CD4-positive, CD25-positive, alpha-beta regulatory T cell (primary cell): Measurements from ENCODE around the gene MS4A6A. TPM values are rescaled to one million over a fixed set of nuclear protein-coding genes. Genes with fewer than 3 reads are reported as not detected.

Experiments used
- ATAC-seq, 2 donors: fragments of 150-1000 bp; cut with Tn5 transposase; one replicate each; pipeline ENCODE4 v1.10.0; 2021; ENCODE audit warnings: low read depth in 2 of 2, moderate number of reproducible peaks in 2 of 2, moderate library complexity in 1 of 2
- DNase-seq, 3 donors: peaks; one replicate each; pipeline versions ENCODE4 v3.0.0 to v3.0.0-alpha.2; 2012 to 2022; ENCODE audit warnings: mixed read lengths in 1 of 3
- H3K27ac ChIP-seq: one replicate; pipeline ENCODE4 v1.7.0; 2013; ENCODE audit warnings: mild to moderate bottlenecking, low read length; ENCODE audit not compliant: insufficient read depth, poor library complexity, severe bottlenecking
- H3K27me3 ChIP-seq: one replicate; pipeline ENCODE4 v1.7.0; 2013; ENCODE audit warnings: low read length; ENCODE audit not compliant: control insufficient read depth, insufficient read depth
- H3K36me3 ChIP-seq: one replicate; pipeline ENCODE4 v1.7.0; 2013; ENCODE audit warnings: mild to moderate bottlenecking, low read length, moderate library complexity; ENCODE audit not compliant: control insufficient read depth, insufficient read depth
- H3K4me1 ChIP-seq: 2 replicates; pipeline ENCODE4 v1.7.0; 2013; ENCODE audit warnings: mild to moderate bottlenecking, low read length; ENCODE audit not compliant: insufficient read depth, control insufficient read depth, poor library complexity, severe bottlenecking
- H3K4me3 ChIP-seq: one replicate; pipeline ENCODE4 v1.7.0; 2013; ENCODE audit warnings: low read depth, mild to moderate bottlenecking, low read length, moderate library complexity
- H3K9me3 ChIP-seq, 2 experiments: 1 replicate in 1 of 2; 2 replicates in 1 of 2; pipeline ENCODE4 v1.7.0; 2013; ENCODE audit warnings: low read length in 2 of 2, mild to moderate bottlenecking in 1 of 2, moderate library complexity in 1 of 2; ENCODE audit not compliant: control insufficient read depth in 2 of 2
- H3K27ac Mint-ChIP-seq, 3 donors: one replicate each; pipeline ENCODE4 v1.8.0; 2020 to 2022; ENCODE audit warnings: mild to moderate bottlenecking in 3 of 3, mixed read lengths in 3 of 3, moderate library complexity in 2 of 3
- H3K27me3 Mint-ChIP-seq: one replicate; pipeline ENCODE4 v1.8.0; 2022; ENCODE audit warnings: mild to moderate bottlenecking, mixed read lengths
- H3K36me3 Mint-ChIP-seq: one replicate; pipeline ENCODE4 v1.8.0; 2020; ENCODE audit warnings: mixed read lengths
- H3K4me1 Mint-ChIP-seq, 4 donors: one replicate each; pipeline ENCODE4 v1.8.0; 2020 to 2022; ENCODE audit warnings: mixed read lengths in 4 of 4, mild to moderate bottlenecking in 1 of 4
- H3K4me3 Mint-ChIP-seq, 4 donors: one replicate each; pipeline ENCODE4 v1.8.0; 2020 to 2022; ENCODE audit warnings: mild to moderate bottlenecking in 4 of 4, mixed read lengths in 4 of 4, moderate library complexity in 3 of 4
- H3K9me3 Mint-ChIP-seq, 7 donors: one replicate each; pipeline ENCODE4 v1.8.0; 2020 to 2022; ENCODE audit warnings: mixed read lengths in 7 of 7, mild to moderate bottlenecking in 3 of 7, moderate library complexity in 2 of 7
- polyA plus RNA-seq, 4 donors: library from polyadenylated mRNA; unstranded; fragments of 300-500 nt; fragmentation: Illumina TruSeq; gene quantifications; one replicate each; pipeline ENCODE4 v1.2.3, GENCODE V29; 2021
- total RNA-seq: library from RNA; stranded (reverse); gene quantifications from one replicate; pipeline ENCODE4 v1.2.3, GENCODE V29; 2022

MS4A6A gene
- total and polyA plus RNA-seq, 5 donors from 2014 or later: 0.29 to 1.3 (median 0.73) TPM; not detected in 1

DNA sequence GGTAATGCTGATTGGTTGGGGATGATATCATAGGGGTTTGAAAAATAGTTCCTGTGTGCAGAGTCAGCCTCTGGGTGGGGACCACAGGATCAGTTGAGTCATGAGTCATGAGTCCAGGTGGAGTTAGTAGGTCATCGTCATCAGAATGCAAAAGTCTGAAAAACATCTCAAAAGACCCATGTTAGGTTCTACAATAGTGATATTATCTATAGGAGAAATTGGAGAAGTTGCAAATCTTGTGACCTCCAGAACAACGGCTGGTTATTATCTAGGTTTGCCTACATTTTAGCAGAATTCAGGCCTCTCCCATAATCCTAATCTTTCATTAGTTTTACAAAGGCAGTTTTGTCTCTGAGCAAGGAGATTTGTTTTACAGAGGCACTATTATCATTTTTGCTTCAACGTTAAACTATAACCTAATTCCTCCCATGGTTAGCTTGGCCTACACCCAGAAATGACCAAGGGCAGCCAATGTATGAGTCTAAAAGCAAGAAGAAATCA is 55.5 kb downstream of the MS4A6A start:
- Mint-ChIP-seq H3K36me3 (no peaks in the 10 kb centered on the region), H3K27me3 (peaks cover 2% of the 10 kb centered on the region), H3K9me3 (peaks cover 0 to 2% (median 0%) of the 10 kb centered on the region in 7 donors), H3K4me3 (no peak overlapping the region), H3K4me1 (no peaks in the 10 kb centered on the region), H3K27ac (no peak overlapping the region)
- no peaks in the 10 kb centered on the region for H3K27me3 ChIP-seq
- H3K4me1 ChIP-seq: no peaks in the 10 kb centered on the region
- no peak for ATAC-seq
- no peak overlapping the region for H3K27ac ChIP-seq
- H3K9me3 ChIP-seq: no peaks in the 10 kb centered on the region
- no peak for DNase-seq
- H3K36me3 ChIP-seq: no peaks in the 10 kb centered on the region
- no peak overlapping the region for H3K4me3 ChIP-seq

DNA sequence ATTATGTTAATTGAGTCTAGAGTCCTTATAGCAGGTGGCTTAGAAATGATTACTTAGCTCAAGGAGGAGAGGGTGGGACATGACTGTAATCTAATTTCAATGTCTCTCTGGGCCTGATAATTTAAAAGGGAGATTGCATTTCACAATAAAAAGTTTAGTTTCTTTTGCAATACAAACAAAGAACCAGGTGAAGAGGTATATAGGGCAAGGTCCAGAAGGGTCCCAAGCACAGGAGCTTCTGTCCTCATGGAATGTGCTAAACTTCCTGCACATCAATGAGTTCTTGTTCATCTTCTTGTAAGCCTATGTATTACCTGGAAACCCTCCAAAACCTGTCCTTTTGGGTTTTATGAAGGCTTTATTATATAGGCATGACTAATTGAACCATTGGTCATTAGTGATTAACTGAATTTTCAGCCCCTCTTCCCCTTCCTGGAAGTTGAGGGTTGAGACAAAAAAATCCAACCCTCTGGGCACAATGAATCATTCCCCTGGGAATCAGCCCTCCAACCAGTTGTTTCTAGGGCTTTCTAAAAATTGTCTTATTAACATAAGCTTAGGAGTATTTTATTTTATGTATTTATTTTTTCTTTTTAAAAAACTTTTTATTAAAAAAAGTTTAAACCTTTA is 56.8 kb downstream of the MS4A6A start:
- Mint-ChIP-seq H3K27ac (no peak overlapping the region), H3K27me3 (no peaks in the 10 kb centered on the region), H3K4me3 (no peak overlapping the region), H3K4me1 (no peaks in the 10 kb centered on the region), H3K9me3 (peaks cover 0 to 2% (median 0%) of the 10 kb centered on the region in 7 donors), H3K36me3 (no peaks in the 10 kb centered on the region)
- Histone ChIP-seq H3K4me3 (no peak overlapping the region), H3K4me1 (no peaks in the 10 kb centered on the region), H3K9me3 (no peaks in the 10 kb centered on the region), H3K27ac (no peak overlapping the region), H3K27me3 (no peaks in the 10 kb centered on the region), H3K36me3 (no peaks in the 10 kb centered on the region)
- ATAC-seq: no peak
- no peak for DNase-seq

DNA sequence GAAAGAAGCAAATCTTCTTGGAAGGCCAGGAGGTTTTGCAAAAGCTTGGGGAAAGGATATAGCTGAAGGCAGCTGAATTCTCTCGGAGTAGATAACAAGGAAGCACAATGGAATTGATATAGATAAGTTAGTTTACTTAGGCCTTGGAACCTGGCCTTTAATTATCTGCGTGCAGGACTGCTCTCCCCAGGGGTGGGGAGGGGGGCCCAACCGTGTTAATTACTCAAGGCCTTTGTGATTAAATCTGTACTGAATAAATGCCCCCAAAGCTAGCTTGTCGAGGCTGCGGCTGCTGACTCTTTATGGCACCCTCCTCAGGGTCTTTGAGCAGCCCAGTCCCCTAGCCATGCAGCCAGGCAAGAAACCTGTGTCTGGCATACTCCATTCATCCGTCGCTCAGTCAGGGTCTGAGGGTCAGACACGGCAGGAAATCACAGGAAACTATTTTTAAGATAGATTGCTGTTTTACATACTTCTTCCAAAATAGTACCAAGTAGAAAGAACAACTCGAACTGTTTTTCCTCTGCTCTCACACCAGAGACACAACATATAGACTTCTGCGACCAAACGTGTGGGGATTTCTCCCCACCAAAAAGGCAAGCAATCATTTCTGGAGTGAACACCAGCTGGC is 58.0 kb downstream of the MS4A6A start:
- Histone ChIP-seq H3K4me1 (no peaks in the 10 kb centered on the region), H3K36me3 (no peaks in the 10 kb centered on the region), H3K9me3 (no peaks in the 10 kb centered on the region), H3K27me3 (no peaks in the 10 kb centered on the region), H3K27ac (no peak overlapping the region), H3K4me3 (no peak overlapping the region)
- no peak for DNase-seq
- no peak overlapping the region for H3K4me3 Mint-ChIP-seq
- H3K27ac Mint-ChIP-seq: no peak overlapping the region
- H3K36me3 Mint-ChIP-seq: no peaks in the 10 kb centered on the region
- ATAC-seq: no peak
- H3K27me3 Mint-ChIP-seq: no peaks in the 10 kb centered on the region
- no peaks in the 10 kb centered on the region for H3K4me1 Mint-ChIP-seq
- H3K9me3 Mint-ChIP-seq: no peaks in the 10 kb centered on the region

Other genes starting within 250 kb of the MS4A6A start
- gene OOSP1, start 244.7 kb downstream of the MS4A6A start, total RNA-seq: not detected
- gene OOSP1, start 244.7 kb downstream of the MS4A6A start, polyA plus RNA-seq: not detected
- not detected for gene OOSP4A, start 219.1 kb downstream of the MS4A6A start, total RNA-seq
- not detected for gene OOSP4A, start 219.1 kb downstream of the MS4A6A start, polyA plus RNA-seq
- gene OOSP4B, start 165.9 kb downstream of the MS4A6A start, total RNA-seq: not detected
- gene OOSP4B, start 165.9 kb downstream of the MS4A6A start, polyA plus RNA-seq: not detected
- not detected for gene OOSP2, start 142.7 kb downstream of the MS4A6A start, total RNA-seq
- gene OOSP2, start 142.7 kb downstream of the MS4A6A start, polyA plus RNA-seq: not detected
- gene MS4A3, start 126.4 kb downstream of the MS4A6A start, total RNA-seq: 0.79 TPM
- not detected for gene MS4A3, start 126.4 kb downstream of the MS4A6A start, polyA plus RNA-seq
- 0.37 TPM for gene MS4A2, start 94.4 kb downstream of the MS4A6A start, total RNA-seq
- gene MS4A2, start 94.4 kb downstream of the MS4A6A start, polyA plus RNA-seq: not detected
- gene MS4A4E, start 60.1 kb upstream of the MS4A6A start, total RNA-seq: 1.0 TPM
- gene MS4A4E, start 60.1 kb upstream of the MS4A6A start, polyA plus RNA-seq: not detected
- not detected for gene MS4A4A, start 97.6 kb upstream of the MS4A6A start, total RNA-seq
- gene MS4A4A, start 97.6 kb upstream of the MS4A6A start, polyA plus RNA-seq: not detected
- not detected for gene MS4A6E, start 144.2 kb upstream of the MS4A6A start, total RNA-seq
- gene MS4A6E, start 144.2 kb upstream of the MS4A6A start, polyA plus RNA-seq: not detected
- 0.86 TPM for gene MS4A7, start 195.4 kb upstream of the MS4A6A start, total RNA-seq
- under 1 TPM in 2 of 4 donors, not detected in 2; 0.40 to 0.83 TPM for gene MS4A7, start 195.4 kb upstream of the MS4A6A start, polyA plus RNA-seq
- not detected for gene MS4A14, start 213.4 kb upstream of the MS4A6A start, total RNA-seq
- not detected for gene MS4A14, start 213.4 kb upstream of the MS4A6A start, polyA plus RNA-seq
- not detected for gene MS4A5, start 246.5 kb upstream of the MS4A6A start, total RNA-seq
- gene MS4A5, start 246.5 kb upstream of the MS4A6A start, polyA plus RNA-seq: not detected